Fibroblast of skin of back (primary cell): ENCODE data around the gene KIR2DL1.
"Not testable (repeated sequence)": the region's sequence is repeated elsewhere in the genome, so short reads cannot be mapped to it uniquely, and the experiment has no call there.

Experiments
- DNase-seq: peaks from one replicate; pipeline ENCODE4 v3.0.0-alpha.2; 2013

KIR2DL1 gene

GRCh38 chr19:54771018-54771960 lies 1.7 kb downstream of the KIR2DL1 start:
- not testable (repeated sequence) for DNase-seq

- not testable (repeated sequence) for DNase-seq
Measured at GRCh38 chr19:54772666-54773065, 3.1 kb downstream of the KIR2DL1 start.

- DNase-seq = not testable (repeated sequence)
Measured at GRCh38 chr19:54775095-54775815, 5.7 kb downstream of the KIR2DL1 start.

- DNase-seq = not testable (repeated sequence)
Measured at GRCh38 chr19:54775830-54776229, 6.2 kb downstream of the KIR2DL1 start.

GRCh38 chr19:54777851-54778250 lies 8.3 kb downstream of the KIR2DL1 start:
- not testable (repeated sequence) for DNase-seq

- DNase-seq = not testable (repeated sequence)
Measured at GRCh38 chr19:54778896-54779295, 9.3 kb downstream of the KIR2DL1 start.

- not testable (repeated sequence) for DNase-seq
Measured at GRCh38 chr19:54782916-54783315, 13.3 kb downstream of the KIR2DL1 start.

GRCh38 chr19:54786091-54786723 lies 16.6 kb downstream of the KIR2DL1 start:
- DNase-seq = not testable (repeated sequence)

- not testable (repeated sequence) for DNase-seq
Measured at GRCh38 chr19:54788154-54788553, 18.6 kb downstream of the KIR2DL1 start.

GRCh38 chr19:54790711-54791110 lies 21.1 kb downstream of the KIR2DL1 start:
- DNase-seq = no peak

- DNase-seq = no peak
Measured at GRCh38 chr19:54791476-54791875, 21.9 kb downstream of the KIR2DL1 start.

- DNase-seq = no peak
Measured at GRCh38 chr19:54792814-54793213, 23.2 kb downstream of the KIR2DL1 start.

- no peak for DNase-seq
Measured at GRCh38 chr19:54795758-54796157, 26.2 kb downstream of the KIR2DL1 start.

GRCh38 chr19:54803410-54803809 lies 33.8 kb downstream of the KIR2DL1 start, which contains the start of gene KIR2DL4:
KIR2DL4 (plus strand) TSS chr19:54803610; CDS start chr19:54803652, 42 bp downstream.
- DNase-seq = no peak

- no peak for DNase-seq
Measured at GRCh38 chr19:54804101-54804500, 34.5 kb downstream of the KIR2DL1 start.

- no peak for DNase-seq
Measured at GRCh38 chr19:54804571-54804970, 35.0 kb downstream of the KIR2DL1 start.

- DNase-seq = no peak
Measured at GRCh38 chr19:54805665-54806515, 36.3 kb downstream of the KIR2DL1 start.

GRCh38 chr19:54806516-54806838 lies 36.9 kb downstream of the KIR2DL1 start:
- DNase-seq = no peak

GRCh38 chr19:54814571-54814970 lies 45.0 kb downstream of the KIR2DL1 start:
- not testable (repeated sequence) for DNase-seq

GRCh38 chr19:54816251-54816650 lies 46.7 kb downstream of the KIR2DL1 start, which contains the start of gene KIR3DL1:
KIR3DL1 (plus strand) TSS chr19:54816468.
- not testable (repeated sequence) for DNase-seq

- DNase-seq = no peak
Measured at GRCh38 chr19:54817670-54818536, 48.3 kb downstream of the KIR2DL1 start.
